Activated CD8-positive, alpha-beta T cell treated with anti-CD3 and anti-CD28 coated beads for 36 hours (primary cell): ENCODE results near the gene ACSM5. TPM values are rescaled to one million over a fixed set of nuclear protein-coding genes. Genes with fewer than 3 reads are reported as not detected.

Source experiments
- ATAC-seq: fragments of 200-7000 bp; cut with Tn5 transposase; one replicate; pipeline ENCODE4 v1.10.0; 2021; ENCODE audit warnings: mild to moderate bottlenecking, moderate library complexity
- CTCF ChIA-PET: fragments of 350-600 bp; sonication (Branson Sonifier 250); formaldehyde crosslinking; loops from one replicate; lab custom pipeline; 2021; ENCODE audit warnings: antibody characterized with exemption; lab: Charles Lee
- POLR2A ChIA-PET: fragments of 350-600 bp; sonication (Branson Sonifier 250); formaldehyde crosslinking; loops from one replicate; lab custom pipeline; 2021; ENCODE audit warnings: antibody characterized with exemption; lab: Charles Lee
- DNase-seq: peaks from one replicate; pipeline ENCODE4 v3.0.0-alpha.2; 2020
- H3K27ac Mint-ChIP-seq: one replicate; pipeline ENCODE4 v1.8.0; 2021; ENCODE audit warnings: mild to moderate bottlenecking, mixed read lengths
- H3K27me3 Mint-ChIP-seq: one replicate; pipeline ENCODE4 v1.8.0; 2021; ENCODE audit warnings: mixed read lengths
- H3K36me3 Mint-ChIP-seq: one replicate; pipeline ENCODE4 v1.8.0; 2021; ENCODE audit warnings: low read depth, mixed read lengths
- H3K4me1 Mint-ChIP-seq: one replicate; pipeline ENCODE4 v1.8.0; 2021; ENCODE audit warnings: low read depth, mixed read lengths
- H3K4me3 Mint-ChIP-seq: one replicate; pipeline ENCODE4 v1.8.0; 2021; ENCODE audit warnings: mild to moderate bottlenecking, moderate library complexity, mixed read lengths
- H3K9me3 Mint-ChIP-seq: one replicate; pipeline ENCODE4 v1.8.0; 2021; ENCODE audit warnings: mixed read lengths
- CTCF ChIP-seq: fragments of 200-600 bp; IDR thresholded peaks from one replicate; pipeline ENCODE4 v1.8.0; 2022; ENCODE audit warnings: antibody characterized with exemption, mild to moderate bottlenecking
- intact Hi-C: fragments of 100-400 bp; cut with micrococcal nuclease; formaldehyde crosslinking; loops from one replicate; pipeline ENCODE4 v1.10.0; 2022
- total RNA-seq, 2 experiments: library from RNA; stranded (reverse); gene quantifications; one replicate each; pipeline ENCODE4 v1.2.3, GENCODE V29; 2021

Gene ACSM5
- total RNA-seq, 2 experiments from 2014 or later = not detected

GRCh38 chr16:20372701-20373100 is 36.6 kb upstream of the ACSM5 start:
- TF ChIP-seq CTCF = no peak
- CTCF ChIA-PET = interaction anchor here (1.2 kb wide), 1 partner anchor 12 kb away, joined by 5 read pairs; no protein-coding TSS in a partner anchor
- Mint-ChIP-seq H3K27ac (no peak overlapping the region), H3K4me1 (no peaks in the 10 kb centered on the region), H3K36me3 (no peaks in the 10 kb centered on the region), H3K9me3 (no peaks in the 10 kb centered on the region), H3K27me3 (peaks cover 4% of the 10 kb centered on the region), H3K4me3 (no peak overlapping the region)
- POLR2A ChIA-PET = no interaction called here
- intact Hi-C loops = no loop called here
- ATAC-seq (no peak), DNase-seq (no peak)

GRCh38 chr16:20377181-20377580 is 32.2 kb upstream of the ACSM5 start:
- ChIA-PET POLR2A (no interaction called here), CTCF (interaction anchor here (0.6 to 2.7 kb wide), 3 partner anchors 8 to 474 kb away, joined by 3 to 21 read pairs (median 3); no protein-coding TSS in a partner anchor)
- Mint-ChIP-seq H3K27me3 (peaks cover 4% of the 10 kb centered on the region), H3K4me3 (no peak overlapping the region), H3K36me3 (no peaks in the 10 kb centered on the region), H3K27ac (no peak overlapping the region), H3K9me3 (no peaks in the 10 kb centered on the region), H3K4me1 (no peaks in the 10 kb centered on the region)
- ATAC-seq = no peak
- TF ChIP-seq CTCF = no peak
- intact Hi-C loops = no loop called here
- no peak for DNase-seq

GRCh38 chr16:20380782-20381181 is 28.6 kb upstream of the ACSM5 start:
- Mint-ChIP-seq H3K36me3 (no peaks in the 10 kb centered on the region), H3K4me1 (no peaks in the 10 kb centered on the region), H3K27ac (no peak overlapping the region), H3K4me3 (no peak overlapping the region), H3K27me3 (peaks cover 4% of the 10 kb centered on the region), H3K9me3 (no peaks in the 10 kb centered on the region)
- ATAC-seq (no peak), DNase-seq (no peak)
- intact Hi-C loops = loop anchor here (5.0 kb wide), 1 partner anchor 473 kb away; no protein-coding TSS in a partner anchor
- ChIA-PET POLR2A (no interaction called here), CTCF (interaction anchor here (1.4 kb wide), 1 partner anchor 473 kb away, joined by 4 read pairs; no protein-coding TSS in a partner anchor)
- TF ChIP-seq CTCF = no peak

- intact Hi-C loops = loop anchor here (5.0 kb wide), 1 partner anchor 475 kb away; no protein-coding TSS in a partner anchor
- ATAC-seq (no peak), DNase-seq (no peak)
- ChIA-PET POLR2A (no interaction called here), CTCF (interaction anchor here (1.3 to 4.9 kb wide), 4 partner anchors 8 to 475 kb away, joined by 5 to 106 read pairs (median 21); no protein-coding TSS in a partner anchor)
- Mint-ChIP-seq H3K27ac (no peak overlapping the region), H3K4me1 (no peaks in the 10 kb centered on the region), H3K9me3 (no peaks in the 10 kb centered on the region), H3K27me3 (peaks cover 14% of the 10 kb centered on the region), H3K4me3 (no peak overlapping the region), H3K36me3 (no peaks in the 10 kb centered on the region)
- no peak for TF ChIP-seq CTCF
These were observed 27.0 kb upstream of the ACSM5 start for GRCh38 chr16:20382202-20382948.
